ENCODE data around the gene HIGD1C.

HIGD1C gene

GRCh38 chr12:50988871-50989270 lies 36.5 kb downstream of the HIGD1C start:
- in situ Hi-C loops (cut with HindIII; ENCODE audit: low pct_ligation_motif_present, low sequenced_read_pairs) = no loop called here
- Histone ChIP-seq H3K4me3 (ENCODE audit: low read depth, low read length) (no peak overlapping the region), H3K27ac (no peak overlapping the region), H3K27me3 (replicated peaks) (no peaks in the 10 kb centered on the region), H3K36me3 (replicated peaks) (peaks cover 26% of the 10 kb centered on the region)
- no peak for TF ChIP-seq CTCF (IDR thresholded peaks at IDR 0.05; ENCODE audit: low read depth, low read length, missing control alignments)
- DNase-seq = no peak

GRCh38 chr12:50990147-50990727 lies 37.9 kb downstream of the HIGD1C start:
- H3K27me3 ChIP-seq (replicated peaks) = no peaks in the 10 kb centered on the region
- in situ Hi-C loops (cut with HindIII; ENCODE audit: low pct_ligation_motif_present, low sequenced_read_pairs) = no loop called here
- H3K27ac ChIP-seq = no peak overlapping the region
- H3K4me3 ChIP-seq (ENCODE audit: low read depth, low read length) = no peak overlapping the region
- no peak for DNase-seq
- peaks cover 30% of the 10 kb centered on the region for H3K36me3 ChIP-seq (replicated peaks)
- no peak for TF ChIP-seq CTCF (IDR thresholded peaks at IDR 0.05; ENCODE audit: low read depth, low read length, missing control alignments)

GRCh38 chr12:50990791-50991190 lies 38.4 kb downstream of the HIGD1C start:
- in situ Hi-C loops (cut with HindIII; ENCODE audit: low pct_ligation_motif_present, low sequenced_read_pairs) = no loop called here
- H3K27ac ChIP-seq = no peak overlapping the region
- no peaks in the 10 kb centered on the region for H3K27me3 ChIP-seq (replicated peaks)
- peaks cover 34% of the 10 kb centered on the region for H3K36me3 ChIP-seq (replicated peaks)
- TF ChIP-seq CTCF (IDR thresholded peaks at IDR 0.05; ENCODE audit: low read depth, low read length, missing control alignments) = no peak
- no peak for DNase-seq
- H3K4me3 ChIP-seq (ENCODE audit: low read depth, low read length) = no peak overlapping the region

- Histone ChIP-seq H3K36me3 (replicated peaks) (peaks cover 37% of the 10 kb centered on the region), H3K4me3 (ENCODE audit: low read depth, low read length) (no peak overlapping the region), H3K27me3 (replicated peaks) (no peaks in the 10 kb centered on the region), H3K27ac (no peak overlapping the region)
- no peak for TF ChIP-seq CTCF (IDR thresholded peaks at IDR 0.05; ENCODE audit: low read depth, low read length, missing control alignments)
- in situ Hi-C loops (cut with HindIII; ENCODE audit: low pct_ligation_motif_present, low sequenced_read_pairs) = no loop called here
- no peak for DNase-seq
These were observed 38.9 kb downstream of the HIGD1C start for GRCh38 chr12:50991291-50991690.

GRCh38 chr12:50992819-50993218 lies 40.5 kb downstream of the HIGD1C start:
- no peak for DNase-seq
- Histone ChIP-seq H3K27me3 (replicated peaks) (no peaks in the 10 kb centered on the region), H3K36me3 (replicated peaks) (peaks cover 44% of the 10 kb centered on the region), H3K27ac (no peak overlapping the region), H3K4me3 (ENCODE audit: low read depth, low read length) (no peak overlapping the region)
- in situ Hi-C loops (cut with HindIII; ENCODE audit: low pct_ligation_motif_present, low sequenced_read_pairs) = no loop called here
- TF ChIP-seq CTCF (IDR thresholded peaks at IDR 0.05; ENCODE audit: low read depth, low read length, missing control alignments) = no peak

GRCh38 chr12:50999093-50999492 lies 46.7 kb downstream of the HIGD1C start:
- no peak for DNase-seq
- TF ChIP-seq CTCF (IDR thresholded peaks at IDR 0.05; ENCODE audit: low read depth, low read length, missing control alignments) = no peak
- peaks cover 17% of the 10 kb centered on the region for H3K36me3 ChIP-seq (replicated peaks)

More at GRCh38 chr12:50999093-50999492, 46.7 kb downstream of the HIGD1C start:
- H3K27ac ChIP-seq = no peak overlapping the region
- in situ Hi-C loops (cut with HindIII; ENCODE audit: low pct_ligation_motif_present, low sequenced_read_pairs) = no loop called here
- H3K4me3 ChIP-seq (ENCODE audit: low read depth, low read length) = no peak overlapping the region
- H3K27me3 ChIP-seq (replicated peaks) = no peaks in the 10 kb centered on the region
